BLaER1 (cell line): ENCODE results near the gene SLC17A5.
"Not testable (repeated sequence)": the region's sequence is repeated elsewhere in the genome, so short reads cannot be mapped to it uniquely, and the experiment has no call there.

Source experiments
- H3K27ac ChIP-seq: shearing (Covaris generic); formaldehyde crosslinking; 2 replicates; pipeline ENCODE4 v1.8.1; 2022
- H3K27me3 ChIP-seq: shearing (Covaris generic); formaldehyde crosslinking; 2 replicates; pipeline ENCODE4 v1.8.1; 2022
- H3K36me3 ChIP-seq: shearing (Covaris generic); formaldehyde crosslinking; 2 replicates; pipeline ENCODE4 v1.8.1; 2022
- H3K4me1 ChIP-seq: shearing (Covaris generic); formaldehyde crosslinking; 2 replicates; pipeline ENCODE4 v1.8.1; 2022
- H3K4me2 ChIP-seq: shearing (Covaris generic); formaldehyde crosslinking; 2 replicates; pipeline ENCODE4 v1.8.1; 2022
- H3K4me3 ChIP-seq: shearing (Covaris generic); formaldehyde crosslinking; 2 replicates; pipeline ENCODE4 v1.8.1; 2022
- H3K9ac ChIP-seq: shearing (Covaris generic); formaldehyde crosslinking; 2 replicates; pipeline ENCODE4 v1.8.1; 2022
- H3K9me3 ChIP-seq: shearing (Covaris generic); formaldehyde crosslinking; 2 replicates; pipeline ENCODE4 v1.8.1; 2022
- H4K20me1 ChIP-seq: shearing (Covaris generic); formaldehyde crosslinking; 2 replicates; pipeline ENCODE4 v1.8.1; 2022
- Cebpa-rat ChIP-seq: shearing (Covaris generic); IDR thresholded peaks from 2 replicates; pipeline ENCODE4 v1.8.1; 2022

The SLC17A5 gene

GRCh38 chr6:73556836-73557235 lies 97.0 kb downstream of the SLC17A5 start:
- no peak overlapping the region for H3K9ac ChIP-seq
- no peak overlapping the region for H3K27ac ChIP-seq

DNA sequence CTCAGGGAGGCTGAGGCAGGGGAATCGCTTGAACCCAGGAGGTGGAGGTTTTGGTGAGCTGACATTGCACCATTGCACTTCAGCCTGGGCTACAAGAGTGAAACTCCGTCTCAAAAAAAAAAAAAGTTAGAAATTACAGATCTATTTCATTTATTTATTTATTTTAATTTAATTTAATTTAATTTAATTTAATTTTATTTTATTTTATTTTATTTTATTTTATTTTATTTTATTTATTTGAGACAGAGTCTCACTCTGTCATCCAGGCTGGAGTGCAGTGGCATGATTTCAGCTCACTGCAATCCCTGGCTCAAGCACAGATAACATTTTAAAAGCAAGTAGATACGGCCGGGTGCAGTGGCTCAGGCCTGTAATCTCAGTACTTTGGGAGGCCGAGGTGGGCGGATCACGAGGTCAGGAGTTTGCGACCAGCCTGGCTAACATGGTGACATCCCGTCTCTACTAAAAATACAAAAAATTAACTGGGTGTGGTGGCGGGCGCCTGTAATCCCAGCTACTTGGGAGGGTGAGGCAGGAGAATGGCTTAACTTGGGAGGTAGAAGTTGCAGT lies 98.3 kb downstream of the SLC17A5 start:
- not testable (repeated sequence) for H3K9ac ChIP-seq, H3K27me3 ChIP-seq, H3K36me3 ChIP-seq, H3K4me3 ChIP-seq, H4K20me1 ChIP-seq, H3K27ac ChIP-seq, H3K4me1 ChIP-seq, H3K9me3 ChIP-seq, H3K4me2 ChIP-seq

More at GRCh38 chr6:73556836-73557235, 97.0 kb downstream of the SLC17A5 start:
- no peaks in the 10 kb centered on the region for H3K27me3 ChIP-seq
- no peak overlapping the region for H3K4me2 ChIP-seq
- H3K9me3 ChIP-seq = no peaks in the 10 kb centered on the region
- no peaks in the 10 kb centered on the region for H4K20me1 ChIP-seq
- no peaks in the 10 kb centered on the region for H3K36me3 ChIP-seq
- TF ChIP-seq Cebpa-rat = no peak
- no peaks in the 10 kb centered on the region for H3K4me1 ChIP-seq
- H3K4me3 ChIP-seq = no peak overlapping the region

DNA sequence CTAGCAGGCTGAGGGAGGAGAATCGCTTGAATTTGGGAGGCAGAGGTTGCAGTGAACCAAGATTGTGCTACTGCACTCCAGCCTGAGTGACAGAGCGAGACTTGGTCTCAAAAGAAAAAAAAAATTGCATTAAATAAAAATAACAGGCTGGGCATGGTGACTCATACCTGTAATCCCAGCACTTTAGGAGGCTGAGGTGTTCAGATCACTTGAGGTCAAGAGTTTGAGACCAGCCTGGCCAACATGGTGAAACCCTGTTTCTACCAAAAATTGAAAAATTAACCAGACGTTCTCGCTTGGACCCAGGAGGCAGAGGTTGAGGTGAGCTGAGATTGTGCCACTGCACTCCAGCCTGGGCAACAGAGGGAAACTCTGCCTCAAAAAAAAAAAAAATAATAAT lies 102.7 kb downstream of the SLC17A5 start:
- H3K4me2 ChIP-seq, H3K4me3 ChIP-seq, H3K27me3 ChIP-seq, H3K36me3 ChIP-seq, H3K27ac ChIP-seq, H4K20me1 ChIP-seq, H3K9ac ChIP-seq, H3K9me3 ChIP-seq, H3K4me1 ChIP-seq: not testable (repeated sequence)

DNA sequence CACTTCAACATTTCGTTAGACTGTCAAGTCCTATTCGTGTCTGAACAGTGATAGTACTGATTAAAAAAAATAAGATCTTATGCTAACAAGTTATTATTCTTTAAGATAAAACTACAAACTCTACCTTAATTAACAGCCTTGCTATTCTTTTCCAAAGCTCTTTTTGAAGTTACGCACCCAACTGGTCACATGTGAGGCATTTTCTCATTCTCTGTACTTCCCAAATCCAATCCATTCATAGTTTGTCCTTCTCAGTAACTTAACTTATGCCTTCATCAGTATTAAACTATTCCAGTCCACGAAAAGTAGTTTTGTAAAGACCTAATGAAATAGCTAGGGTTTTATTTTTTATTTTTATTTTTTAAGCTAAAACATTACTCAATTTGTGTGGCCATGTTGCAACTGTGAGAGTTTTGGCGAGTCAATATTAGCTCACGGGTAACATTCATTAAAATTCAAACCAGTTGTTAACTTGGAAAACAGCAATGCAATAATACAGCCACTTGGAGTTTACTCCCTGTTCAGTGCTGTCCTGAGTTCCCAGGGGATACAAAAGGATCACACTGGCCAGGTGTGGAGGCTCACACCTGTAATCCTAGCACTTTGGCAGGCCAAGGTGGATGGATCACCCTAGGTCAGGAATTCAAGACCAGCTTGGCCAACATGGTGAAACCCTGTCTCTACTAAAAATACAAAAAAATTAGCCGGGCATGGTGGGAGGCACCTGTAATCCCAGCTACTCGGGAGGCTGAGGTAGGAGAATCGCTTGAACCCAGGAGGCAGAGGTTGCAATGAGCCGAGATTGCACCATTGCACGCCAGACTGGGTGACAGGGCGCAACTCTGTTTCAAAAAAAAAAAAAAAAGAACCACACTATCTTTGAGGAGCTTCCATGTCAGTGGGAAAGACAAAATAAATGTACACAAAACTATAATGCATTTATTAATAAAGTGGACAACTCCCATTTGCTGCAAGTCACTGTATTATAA lies 105.0 kb downstream of the SLC17A5 start:
- Histone ChIP-seq H3K4me3 (no peak overlapping the region), H3K4me2 (no peak overlapping the region)
- no peak for TF ChIP-seq Cebpa-rat

DNA sequence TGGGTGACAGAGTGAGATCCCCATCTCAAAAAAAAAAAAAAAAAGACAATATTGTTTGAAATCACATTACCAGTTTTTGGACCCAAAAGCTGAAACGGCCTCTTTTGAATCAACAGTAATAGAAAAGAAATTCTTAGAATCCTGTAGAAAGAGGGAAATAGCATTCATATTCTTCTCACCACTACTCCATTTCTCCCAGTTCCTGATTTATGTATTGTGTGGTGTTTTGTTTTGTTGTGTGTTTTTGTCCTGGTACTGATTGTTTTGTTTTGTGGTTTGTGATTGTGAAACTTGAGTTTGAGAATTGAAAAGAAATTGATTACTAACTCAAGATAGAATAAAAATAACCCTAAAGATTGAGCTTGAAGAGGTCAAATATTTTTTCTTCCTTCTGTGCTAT lies 106.8 kb downstream of the SLC17A5 start:
- H4K20me1 ChIP-seq = no peaks in the 10 kb centered on the region

More for the DNA sequence above, 105.0 kb downstream of the SLC17A5 start:
- no peaks in the 10 kb centered on the region for H3K4me1 ChIP-seq
- no peaks in the 10 kb centered on the region for H3K36me3 ChIP-seq
- no peak overlapping the region for H3K27ac ChIP-seq
- no peak overlapping the region for H3K9ac ChIP-seq
- no peaks in the 10 kb centered on the region for H4K20me1 ChIP-seq
- H3K27me3 ChIP-seq = no peaks in the 10 kb centered on the region
- no peaks in the 10 kb centered on the region for H3K9me3 ChIP-seq

More for the DNA sequence above, 106.8 kb downstream of the SLC17A5 start:
- Histone ChIP-seq H3K9ac (no peak overlapping the region), H3K4me1 (no peaks in the 10 kb centered on the region), H3K9me3 (no peaks in the 10 kb centered on the region), H3K36me3 (no peaks in the 10 kb centered on the region), H3K4me2 (no peak overlapping the region), H3K27ac (no peak overlapping the region), H3K27me3 (no peaks in the 10 kb centered on the region), H3K4me3 (no peak overlapping the region)
- TF ChIP-seq Cebpa-rat = no peak
